ENCODE data around the gene PLPPR4.

PLPPR4 gene

GRCh38 chr1:99327357-99327756, 63.1 kb downstream of the PLPPR4 start:
- Histone ChIP-seq H3K27ac (ENCODE audit: low read depth, low read length) (no peak overlapping the region), H3K9ac (ENCODE audit: low read length) (no peak overlapping the region), H3K36me3 (ENCODE audit: control insufficient read depth, insufficient read depth, low read length) (no peaks in the 10 kb centered on the region), H3K4me1 (ENCODE audit: control insufficient read depth, insufficient read depth, low read length) (no peaks in the 10 kb centered on the region), H3K27me3 (ENCODE audit: control insufficient read depth, insufficient read depth, low read length) (no peaks in the 10 kb centered on the region), H3K4me3 (ENCODE audit: low read length) (no peak overlapping the region)

- Histone ChIP-seq H3K4me3 (ENCODE audit: low read length) (no peak overlapping the region), H3K36me3 (ENCODE audit: control insufficient read depth, insufficient read depth, low read length) (no peaks in the 10 kb centered on the region), H3K4me1 (ENCODE audit: control insufficient read depth, insufficient read depth, low read length) (no peaks in the 10 kb centered on the region), H3K27ac (ENCODE audit: low read depth, low read length) (no peak overlapping the region), H3K9ac (ENCODE audit: low read length) (no peak overlapping the region), H3K27me3 (ENCODE audit: control insufficient read depth, insufficient read depth, low read length) (no peaks in the 10 kb centered on the region)
Observed at GRCh38 chr1:99328171-99328570, 63.9 kb downstream of the PLPPR4 start.

GRCh38 chr1:99331083-99331482, 66.8 kb downstream of the PLPPR4 start:
- no peaks in the 10 kb centered on the region for H3K36me3 ChIP-seq (ENCODE audit: control insufficient read depth, insufficient read depth, low read length)
- H3K27me3 ChIP-seq (ENCODE audit: control insufficient read depth, insufficient read depth, low read length) = no peaks in the 10 kb centered on the region
- no peak overlapping the region for H3K9ac ChIP-seq (ENCODE audit: low read length)
- H3K27ac ChIP-seq (ENCODE audit: low read depth, low read length) = no peak overlapping the region
- H3K4me3 ChIP-seq (ENCODE audit: low read length) = no peak overlapping the region
- H3K4me1 ChIP-seq (ENCODE audit: control insufficient read depth, insufficient read depth, low read length) = no peaks in the 10 kb centered on the region

- no peaks in the 10 kb centered on the region for H3K27me3 ChIP-seq (ENCODE audit: control insufficient read depth, insufficient read depth, low read length)
- H3K27ac ChIP-seq (ENCODE audit: low read depth, low read length) = no peak overlapping the region
- no peak overlapping the region for H3K4me3 ChIP-seq (ENCODE audit: low read length)
- H3K4me1 ChIP-seq (ENCODE audit: control insufficient read depth, insufficient read depth, low read length) = no peaks in the 10 kb centered on the region
- H3K36me3 ChIP-seq (ENCODE audit: control insufficient read depth, insufficient read depth, low read length) = no peaks in the 10 kb centered on the region
- H3K9ac ChIP-seq (ENCODE audit: low read length) = no peak overlapping the region
Observed at GRCh38 chr1:99331636-99332035, 67.3 kb downstream of the PLPPR4 start.

- H3K4me1 ChIP-seq (ENCODE audit: control insufficient read depth, insufficient read depth, low read length) = no peaks in the 10 kb centered on the region
- H3K27ac ChIP-seq (ENCODE audit: low read depth, low read length) = no peak overlapping the region
- H3K36me3 ChIP-seq (ENCODE audit: control insufficient read depth, insufficient read depth, low read length) = no peaks in the 10 kb centered on the region
- no peak overlapping the region for H3K9ac ChIP-seq (ENCODE audit: low read length)
- no peak overlapping the region for H3K4me3 ChIP-seq (ENCODE audit: low read length)
- no peaks in the 10 kb centered on the region for H3K27me3 ChIP-seq (ENCODE audit: control insufficient read depth, insufficient read depth, low read length)
Observed at GRCh38 chr1:99332561-99332960, 68.3 kb downstream of the PLPPR4 start.

- H3K27ac ChIP-seq (ENCODE audit: low read depth, low read length) = no peak overlapping the region
Observed at GRCh38 chr1:99334991-99335390, 70.7 kb downstream of the PLPPR4 start.

GRCh38 chr1:99347041-99347684, 82.9 kb downstream of the PLPPR4 start:
- no peak overlapping the region for H3K27ac ChIP-seq (ENCODE audit: low read depth, low read length)
- H3K9ac ChIP-seq (ENCODE audit: low read length) = no peak overlapping the region
- no peaks in the 10 kb centered on the region for H3K4me1 ChIP-seq (ENCODE audit: control insufficient read depth, insufficient read depth, low read length)
- H3K36me3 ChIP-seq (ENCODE audit: control insufficient read depth, insufficient read depth, low read length) = no peaks in the 10 kb centered on the region
- no peak overlapping the region for H3K4me3 ChIP-seq (ENCODE audit: low read length)
- H3K27me3 ChIP-seq (ENCODE audit: control insufficient read depth, insufficient read depth, low read length) = no peaks in the 10 kb centered on the region

More at GRCh38 chr1:99334991-99335390, 70.7 kb downstream of the PLPPR4 start:
- Histone ChIP-seq H3K4me3 (ENCODE audit: low read length) (no peak overlapping the region), H3K9ac (ENCODE audit: low read length) (no peak overlapping the region), H3K4me1 (ENCODE audit: control insufficient read depth, insufficient read depth, low read length) (no peaks in the 10 kb centered on the region), H3K27me3 (ENCODE audit: control insufficient read depth, insufficient read depth, low read length) (no peaks in the 10 kb centered on the region), H3K36me3 (ENCODE audit: control insufficient read depth, insufficient read depth, low read length) (no peaks in the 10 kb centered on the region)

- Histone ChIP-seq H3K27me3 (ENCODE audit: control insufficient read depth, insufficient read depth, low read length) (no peaks in the 10 kb centered on the region), H3K9ac (ENCODE audit: low read length) (no peak overlapping the region), H3K4me1 (ENCODE audit: control insufficient read depth, insufficient read depth, low read length) (no peaks in the 10 kb centered on the region), H3K4me3 (ENCODE audit: low read length) (no peak overlapping the region), H3K27ac (ENCODE audit: low read depth, low read length) (no peak overlapping the region), H3K36me3 (ENCODE audit: control insufficient read depth, insufficient read depth, low read length) (no peaks in the 10 kb centered on the region)
Observed at GRCh38 chr1:99348397-99349132, 84.3 kb downstream of the PLPPR4 start.

- no peaks in the 10 kb centered on the region for H3K27me3 ChIP-seq (ENCODE audit: control insufficient read depth, insufficient read depth, low read length)
- no peaks in the 10 kb centered on the region for H3K4me1 ChIP-seq (ENCODE audit: control insufficient read depth, insufficient read depth, low read length)
- no peaks in the 10 kb centered on the region for H3K36me3 ChIP-seq (ENCODE audit: control insufficient read depth, insufficient read depth, low read length)
- H3K9ac ChIP-seq (ENCODE audit: low read length) = no peak overlapping the region
- H3K27ac ChIP-seq (ENCODE audit: low read depth, low read length) = no peak overlapping the region
- H3K4me3 ChIP-seq (ENCODE audit: low read length) = no peak overlapping the region
Observed at GRCh38 chr1:99352821-99353220, 88.5 kb downstream of the PLPPR4 start.

- H3K36me3 ChIP-seq (ENCODE audit: control insufficient read depth, insufficient read depth, low read length) = no peaks in the 10 kb centered on the region
- no peak overlapping the region for H3K27ac ChIP-seq (ENCODE audit: low read depth, low read length)
- no peaks in the 10 kb centered on the region for H3K27me3 ChIP-seq (ENCODE audit: control insufficient read depth, insufficient read depth, low read length)
- no peak overlapping the region for H3K9ac ChIP-seq (ENCODE audit: low read length)
- no peak overlapping the region for H3K4me3 ChIP-seq (ENCODE audit: low read length)
- H3K4me1 ChIP-seq (ENCODE audit: control insufficient read depth, insufficient read depth, low read length) = no peaks in the 10 kb centered on the region
Observed at GRCh38 chr1:99358770-99359169, 94.5 kb downstream of the PLPPR4 start.

Data from rectal smooth muscle tissue (tissue), 1 donor.